Type B pancreatic cell (in vitro differentiated cells): ENCODE results near the gene CHST8. TPM values are rescaled to one million over a fixed set of nuclear protein-coding genes. Genes with fewer than 3 reads are reported as not detected.

Experiments used
- DNase-seq: peaks from one replicate; pipeline ENCODE4 v3.0.0; 2021; ENCODE audit warnings: mixed read lengths; ENCODE audit not compliant: unreplicated experiment; ENCODE audit errors: extremely low spot score
- H3K27ac Mint-ChIP-seq: 2 replicates; pipeline ENCODE4 v1.8.0; 2021; ENCODE audit warnings: mild to moderate bottlenecking, mixed read lengths
- H3K27me3 Mint-ChIP-seq: 2 replicates; pipeline ENCODE4 v1.8.0; 2021; ENCODE audit warnings: mixed read lengths
- H3K36me3 Mint-ChIP-seq: 2 replicates; pipeline ENCODE4 v1.8.0; 2021; ENCODE audit warnings: mixed read lengths
- H3K4me1 Mint-ChIP-seq: one replicate; pipeline ENCODE4 v1.8.0; 2021; ENCODE audit warnings: mixed read lengths; ENCODE audit not compliant: unreplicated experiment
- H3K4me3 Mint-ChIP-seq: 2 replicates; pipeline ENCODE4 v1.8.0; 2021; ENCODE audit warnings: mild to moderate bottlenecking, mixed read lengths
- H3K9me3 Mint-ChIP-seq: 2 replicates; pipeline ENCODE4 v1.8.0; 2021; ENCODE audit warnings: mixed read lengths
- total RNA-seq: library from RNA; stranded (reverse); gene quantifications from 2 replicates; pipeline ENCODE4 v1.2.1, GENCODE V29; 2021; ENCODE audit warnings: low replicate concordance
- TF ChIP-seq, protein P1 (sequence below): fragments of 200-600 bp; sonication (generic); conservative IDR thresholded peaks from 2 replicates; pipeline ENCODE4 v1.5.0; 2021; ENCODE audit warnings: antibody characterized with exemption, mild to moderate bottlenecking

The CHST8 gene
- total RNA-seq, 1 donor from 2014 or later, result 5.7 TPM

- TF ChIP-seq, protein P1, sequence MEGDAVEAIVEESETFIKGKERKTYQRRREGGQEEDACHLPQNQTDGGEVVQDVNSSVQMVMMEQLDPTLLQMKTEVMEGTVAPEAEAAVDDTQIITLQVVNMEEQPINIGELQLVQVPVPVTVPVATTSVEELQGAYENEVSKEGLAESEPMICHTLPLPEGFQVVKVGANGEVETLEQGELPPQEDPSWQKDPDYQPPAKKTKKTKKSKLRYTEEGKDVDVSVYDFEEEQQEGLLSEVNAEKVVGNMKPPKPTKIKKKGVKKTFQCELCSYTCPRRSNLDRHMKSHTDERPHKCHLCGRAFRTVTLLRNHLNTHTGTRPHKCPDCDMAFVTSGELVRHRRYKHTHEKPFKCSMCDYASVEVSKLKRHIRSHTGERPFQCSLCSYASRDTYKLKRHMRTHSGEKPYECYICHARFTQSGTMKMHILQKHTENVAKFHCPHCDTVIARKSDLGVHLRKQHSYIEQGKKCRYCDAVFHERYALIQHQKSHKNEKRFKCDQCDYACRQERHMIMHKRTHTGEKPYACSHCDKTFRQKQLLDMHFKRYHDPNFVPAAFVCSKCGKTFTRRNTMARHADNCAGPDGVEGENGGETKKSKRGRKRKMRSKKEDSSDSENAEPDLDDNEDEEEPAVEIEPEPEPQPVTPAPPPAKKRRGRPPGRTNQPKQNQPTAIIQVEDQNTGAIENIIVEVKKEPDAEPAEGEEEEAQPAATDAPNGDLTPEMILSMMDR, result no peak
- Mint-ChIP-seq H3K27ac (no peak overlapping the region), H3K27me3 (peaks cover 53% of the 10 kb centered on the region), H3K4me3 (no peak overlapping the region), H3K36me3 (no peaks in the 10 kb centered on the region), H3K4me1 (peaks cover 4% of the 10 kb centered on the region), H3K9me3 (no peaks in the 10 kb centered on the region)
- no peak for DNase-seq
Measured at GRCh38 chr19:33681081-33681680, 59.4 kb downstream of the CHST8 start.

DNA sequence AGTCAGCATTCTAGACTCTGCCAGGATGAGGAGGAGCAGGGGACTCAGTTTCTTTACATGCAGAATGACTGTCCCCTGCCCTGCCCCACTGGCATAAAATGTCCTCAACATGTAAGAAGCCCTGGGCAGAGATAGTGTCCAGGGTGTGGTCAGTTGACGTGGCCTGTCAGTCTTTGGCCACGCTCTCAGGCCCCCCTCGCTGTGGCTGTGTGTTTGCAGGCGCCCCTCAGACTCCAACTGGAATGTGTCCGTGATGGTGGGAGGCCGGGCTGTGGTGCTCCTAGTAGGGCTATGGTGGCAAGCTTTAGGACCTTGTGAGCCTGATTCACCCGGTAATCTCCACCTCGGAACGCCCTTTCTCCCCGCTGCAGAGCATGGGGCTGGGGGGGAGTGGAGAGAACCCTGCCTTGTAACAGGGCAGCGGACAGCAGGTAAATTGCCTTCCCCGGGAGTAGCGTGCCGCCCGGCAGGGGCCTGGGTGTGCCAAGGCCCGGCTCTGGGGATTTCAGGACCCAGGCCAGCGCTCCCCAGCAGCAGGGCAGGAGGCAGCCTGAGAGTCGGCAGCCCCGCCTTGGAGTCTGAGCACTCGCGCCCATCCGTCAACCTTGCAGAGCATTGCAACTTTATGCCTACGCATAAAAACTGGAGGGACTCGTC, 62.3 kb downstream of the CHST8 start:
- Mint-ChIP-seq H3K4me3 (peak overlapping the region; percentile 78), H3K36me3 (no peaks in the 10 kb centered on the region), H3K9me3 (no peaks in the 10 kb centered on the region), H3K27me3 (peaks cover 59% of the 10 kb centered on the region), H3K27ac (peak overlapping the region; percentile 87), H3K4me1 (peaks cover 4% of the 10 kb centered on the region)
- no peak for DNase-seq
- TF ChIP-seq, protein P1, result no peak

- H3K4me3 Mint-ChIP-seq, result peak overlapping the region; percentile 78
- DNase-seq, result no peak
Measured at GRCh38 chr19:33684538-33685232, 62.9 kb downstream of the CHST8 start.

DNA sequence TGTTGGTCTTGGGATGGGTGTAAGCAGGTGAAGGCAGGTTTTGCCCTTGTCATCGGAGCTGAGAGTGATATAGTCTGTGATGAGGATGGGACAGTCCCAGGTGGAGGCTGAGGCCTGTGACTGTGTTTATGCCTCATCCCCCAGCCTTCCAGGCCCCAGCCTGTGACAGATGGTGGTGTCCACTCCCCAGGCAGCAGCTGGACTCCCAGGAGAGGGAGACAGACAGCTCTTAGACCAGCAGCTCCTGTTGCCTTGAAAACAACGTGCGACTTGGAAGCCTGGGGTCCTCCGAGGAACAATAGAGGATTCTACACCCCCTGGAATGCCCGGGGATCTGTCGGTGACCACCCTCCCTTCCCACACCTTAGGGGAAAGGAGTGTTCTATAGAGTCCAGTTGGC, 63.8 kb downstream of the CHST8 start:
- Mint-ChIP-seq H3K27me3 (peaks cover 48% of the 10 kb centered on the region), H3K36me3 (no peaks in the 10 kb centered on the region), H3K4me1 (peaks cover 4% of the 10 kb centered on the region), H3K4me3 (peak overlapping the region; percentile 66), H3K9me3 (no peaks in the 10 kb centered on the region), H3K27ac (no peak overlapping the region)
- no peak for DNase-seq
- TF ChIP-seq, protein P1, result no peak

More at GRCh38 chr19:33684538-33685232, 62.9 kb downstream of the CHST8 start:
- no peaks in the 10 kb centered on the region for H3K9me3 Mint-ChIP-seq
- peaks cover 52% of the 10 kb centered on the region for H3K27me3 Mint-ChIP-seq
- peaks cover 4% of the 10 kb centered on the region for H3K4me1 Mint-ChIP-seq
- peak overlapping the region; percentile 87 for H3K27ac Mint-ChIP-seq
- TF ChIP-seq, protein P1, result no peak
- no peaks in the 10 kb centered on the region for H3K36me3 Mint-ChIP-seq

GRCh38 chr19:33686262-33686661, 64.5 kb downstream of the CHST8 start:
- no peaks in the 10 kb centered on the region for H3K36me3 Mint-ChIP-seq
- H3K27me3 Mint-ChIP-seq, result peaks cover 48% of the 10 kb centered on the region
- no peaks in the 10 kb centered on the region for H3K9me3 Mint-ChIP-seq
- TF ChIP-seq, protein P1, result no peak
- no peak overlapping the region for H3K4me3 Mint-ChIP-seq
- H3K4me1 Mint-ChIP-seq, result peaks cover 4% of the 10 kb centered on the region
- DNase-seq, result no peak
- H3K27ac Mint-ChIP-seq, result no peak overlapping the region
